ENCODE data around the gene SLC30A2. TPM values are rescaled to one million over a fixed set of nuclear protein-coding genes. Genes with fewer than 3 reads are reported as not detected.

Gene SLC30A2
- total and polyA plus RNA-seq, 2 experiments from 2014 or later = 1.8 to 4.8 TPM

DNA sequence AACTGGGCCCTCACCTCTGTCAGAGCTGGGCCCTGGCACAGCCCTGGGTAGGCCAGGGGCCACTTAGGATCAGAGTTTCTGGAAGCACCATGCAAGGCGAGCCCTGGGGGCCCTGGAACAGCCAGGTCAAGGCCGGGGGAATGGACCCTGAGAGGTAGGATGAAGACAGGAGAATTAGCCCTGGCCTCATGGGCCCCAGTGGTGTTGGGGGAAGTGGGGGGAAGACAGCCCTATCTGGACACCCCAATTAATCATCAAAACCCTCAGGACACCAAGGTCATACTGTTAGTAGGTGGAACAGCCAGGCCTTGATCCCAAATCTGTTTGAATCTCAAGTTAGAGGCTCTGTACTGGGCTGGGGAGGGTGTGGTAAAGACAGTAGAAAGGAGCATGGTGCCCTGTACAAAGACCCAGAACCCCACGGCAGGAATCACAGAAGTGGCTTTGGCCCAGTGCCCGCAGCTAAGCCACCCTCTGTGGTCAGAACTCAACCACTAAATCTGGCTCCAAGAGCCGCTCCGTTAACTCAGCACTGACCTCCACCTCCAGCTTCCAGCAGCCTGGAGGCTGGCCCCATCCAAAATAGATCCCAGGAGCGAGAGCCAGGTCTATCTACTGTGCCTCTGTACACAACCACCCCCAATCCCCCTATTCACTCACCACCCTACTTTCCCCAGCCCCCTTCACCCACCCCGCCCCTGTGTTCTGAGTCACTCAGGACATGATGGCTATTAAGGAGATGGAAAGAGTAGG is 35.5 kb upstream of the SLC30A2 start:
- WGBS (ENCODE audit: low lambda C conversion rate, missing lambda C conversion rate) = 82% methylated on average over 7 of the region's 8 CpGs

DNA sequence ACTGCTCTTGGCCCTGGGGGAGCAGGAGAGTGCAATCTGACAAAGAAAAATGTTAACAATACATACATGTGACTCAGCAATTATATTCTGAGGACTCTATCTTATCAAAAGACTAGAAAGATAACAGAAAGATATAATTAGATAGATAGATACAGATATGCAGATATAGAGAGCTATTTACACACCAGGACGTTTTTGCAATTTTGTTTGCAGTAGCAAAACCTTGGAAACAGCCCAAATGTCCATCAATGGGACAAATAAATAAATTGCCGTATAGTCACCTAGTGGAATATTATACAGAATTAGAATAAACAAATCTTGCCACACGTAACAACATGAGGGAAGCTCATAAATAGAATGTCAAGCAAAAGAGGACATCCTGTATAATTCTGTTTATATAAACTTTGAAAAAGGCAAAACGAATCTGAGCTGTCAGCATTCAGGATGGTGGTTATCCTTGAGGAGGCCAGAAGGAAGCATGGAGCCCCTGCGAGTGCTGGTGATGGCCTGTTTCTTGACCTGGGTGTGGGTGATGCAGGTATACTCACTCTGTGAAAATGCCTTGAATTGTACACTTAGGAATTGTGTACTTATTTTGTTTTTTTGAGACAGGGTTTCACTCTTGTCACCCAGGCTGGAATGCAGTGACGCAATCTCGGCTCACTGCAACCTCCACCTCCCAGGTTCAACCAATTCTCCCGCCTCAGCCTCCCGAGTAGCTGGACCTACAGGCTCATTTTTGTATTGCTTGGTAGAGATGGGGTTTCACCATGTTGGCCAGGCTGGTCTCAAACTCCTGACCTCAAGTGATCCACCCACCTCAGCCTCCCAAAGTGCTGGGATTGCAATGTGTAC is 34.3 kb upstream of the SLC30A2 start:
- H3K36me3 ChIP-seq (replicated peaks; ENCODE audit: insufficient read depth, low read depth) = no peaks in the 10 kb centered on the region
- H3K4me1 ChIP-seq (ENCODE audit: insufficient read depth) = peaks cover 31% of the 10 kb centered on the region
- no peak overlapping the region for H3K4me2 ChIP-seq

More for the DNA sequence above, 35.5 kb upstream of the SLC30A2 start:
- Histone ChIP-seq H3K4me1 (ENCODE audit: insufficient read depth) (peaks cover 31% of the 10 kb centered on the region), H4K20me1 (ENCODE audit: insufficient read depth, poor library complexity, severe bottlenecking) (no peaks in the 10 kb centered on the region), H2AFZ (no peak overlapping the region), H3K27me3 (no peaks in the 10 kb centered on the region), H3K4me2 (no peak overlapping the region), H3K4me3 (no peak overlapping the region), H3K36me3 (replicated peaks; ENCODE audit: insufficient read depth, low read depth) (no peaks in the 10 kb centered on the region), H3K27ac (no peak overlapping the region), H3K9me3 (ENCODE audit: low read depth) (no peaks in the 10 kb centered on the region), H3K9me2 (replicated peaks; ENCODE audit: insufficient read depth) (no peaks in the 10 kb centered on the region), H3K79me2 (no peaks in the 10 kb centered on the region)
- DNase-seq (ENCODE audit: low spot score) = no peak
- no peak for TF ChIP-seq EZH2phosphoT487 (IDR thresholded peaks at IDR 0.05; ENCODE audit: low read depth, severe bottlenecking, unreplicated experiment)
- no peak for TF ChIP-seq EZH2 (IDR thresholded peaks at IDR 0.05; ENCODE audit: borderline replicate concordance)
- TF ChIP-seq, protein P1, sequence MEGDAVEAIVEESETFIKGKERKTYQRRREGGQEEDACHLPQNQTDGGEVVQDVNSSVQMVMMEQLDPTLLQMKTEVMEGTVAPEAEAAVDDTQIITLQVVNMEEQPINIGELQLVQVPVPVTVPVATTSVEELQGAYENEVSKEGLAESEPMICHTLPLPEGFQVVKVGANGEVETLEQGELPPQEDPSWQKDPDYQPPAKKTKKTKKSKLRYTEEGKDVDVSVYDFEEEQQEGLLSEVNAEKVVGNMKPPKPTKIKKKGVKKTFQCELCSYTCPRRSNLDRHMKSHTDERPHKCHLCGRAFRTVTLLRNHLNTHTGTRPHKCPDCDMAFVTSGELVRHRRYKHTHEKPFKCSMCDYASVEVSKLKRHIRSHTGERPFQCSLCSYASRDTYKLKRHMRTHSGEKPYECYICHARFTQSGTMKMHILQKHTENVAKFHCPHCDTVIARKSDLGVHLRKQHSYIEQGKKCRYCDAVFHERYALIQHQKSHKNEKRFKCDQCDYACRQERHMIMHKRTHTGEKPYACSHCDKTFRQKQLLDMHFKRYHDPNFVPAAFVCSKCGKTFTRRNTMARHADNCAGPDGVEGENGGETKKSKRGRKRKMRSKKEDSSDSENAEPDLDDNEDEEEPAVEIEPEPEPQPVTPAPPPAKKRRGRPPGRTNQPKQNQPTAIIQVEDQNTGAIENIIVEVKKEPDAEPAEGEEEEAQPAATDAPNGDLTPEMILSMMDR (IDR thresholded peaks at IDR 0.05; ENCODE audit: poor library complexity) = no peak

GRCh38 chr1:26079178-26079563 is 33.3 kb upstream of the SLC30A2 start:
- peaks cover 30% of the 10 kb centered on the region for H3K4me1 ChIP-seq (ENCODE audit: insufficient read depth)
- H2AFZ ChIP-seq = no peak overlapping the region
- no peaks in the 10 kb centered on the region for H3K9me2 ChIP-seq (replicated peaks; ENCODE audit: insufficient read depth)
- no peak overlapping the region for H3K4me3 ChIP-seq
- H3K9me3 ChIP-seq (ENCODE audit: low read depth) = no peaks in the 10 kb centered on the region
- H3K27me3 ChIP-seq = no peaks in the 10 kb centered on the region
- no peaks in the 10 kb centered on the region for H3K79me2 ChIP-seq
- H4K20me1 ChIP-seq (ENCODE audit: insufficient read depth, poor library complexity, severe bottlenecking) = no peaks in the 10 kb centered on the region
- no peak for DNase-seq (ENCODE audit: low spot score)
- 39% methylated on average over 7 of the region's 7 CpGs for WGBS (ENCODE audit: low lambda C conversion rate, missing lambda C conversion rate)
- peak overlapping the region; percentile 91 for H3K27ac ChIP-seq
- no peaks in the 10 kb centered on the region for H3K36me3 ChIP-seq (replicated peaks; ENCODE audit: insufficient read depth, low read depth)
- TF ChIP-seq, protein P1 (IDR thresholded peaks at IDR 0.05; ENCODE audit: poor library complexity) = no peak
- TF ChIP-seq EZH2 (IDR thresholded peaks at IDR 0.05; ENCODE audit: borderline replicate concordance) (no peak), EZH2phosphoT487 (IDR thresholded peaks at IDR 0.05; ENCODE audit: low read depth, severe bottlenecking, unreplicated experiment) (no peak)
- H3K4me2 ChIP-seq = peak overlapping the region; percentile 37

More for the DNA sequence above, 34.3 kb upstream of the SLC30A2 start:
- 60% methylated on average over 9 of the region's 9 CpGs for whole genome bisulfite sequencing (ENCODE audit: low lambda C conversion rate, missing lambda C conversion rate)
- H3K9me2 ChIP-seq (replicated peaks; ENCODE audit: insufficient read depth) = no peaks in the 10 kb centered on the region
- TF ChIP-seq EZH2phosphoT487 (IDR thresholded peaks at IDR 0.05; ENCODE audit: low read depth, severe bottlenecking, unreplicated experiment) (no peak), EZH2 (IDR thresholded peaks at IDR 0.05; ENCODE audit: borderline replicate concordance) (no peak)
- TF ChIP-seq, protein P1 (IDR thresholded peaks at IDR 0.05; ENCODE audit: poor library complexity) = no peak
- no peaks in the 10 kb centered on the region for H3K9me3 ChIP-seq (ENCODE audit: low read depth)
- H2AFZ ChIP-seq = no peak overlapping the region
- H3K79me2 ChIP-seq = no peaks in the 10 kb centered on the region
- DNase-seq (ENCODE audit: low spot score) = no peak
- H3K4me3 ChIP-seq = no peak overlapping the region
- H3K27ac ChIP-seq = peak overlapping the region; percentile 91
- no peaks in the 10 kb centered on the region for H3K27me3 ChIP-seq
- H4K20me1 ChIP-seq (ENCODE audit: insufficient read depth, poor library complexity, severe bottlenecking) = no peaks in the 10 kb centered on the region
